HL-60/S4 (cell line): ENCODE results near the gene ITPK1.

Experiments used
- in situ Hi-C: fragments of 300-500 bp; cut with MboI; formaldehyde crosslinking; loops from 2 replicates; pipeline ENCODE4 v1.14.3; 2022; ENCODE audit warnings: low sequenced_read_pairs

The ITPK1 gene

DNA sequence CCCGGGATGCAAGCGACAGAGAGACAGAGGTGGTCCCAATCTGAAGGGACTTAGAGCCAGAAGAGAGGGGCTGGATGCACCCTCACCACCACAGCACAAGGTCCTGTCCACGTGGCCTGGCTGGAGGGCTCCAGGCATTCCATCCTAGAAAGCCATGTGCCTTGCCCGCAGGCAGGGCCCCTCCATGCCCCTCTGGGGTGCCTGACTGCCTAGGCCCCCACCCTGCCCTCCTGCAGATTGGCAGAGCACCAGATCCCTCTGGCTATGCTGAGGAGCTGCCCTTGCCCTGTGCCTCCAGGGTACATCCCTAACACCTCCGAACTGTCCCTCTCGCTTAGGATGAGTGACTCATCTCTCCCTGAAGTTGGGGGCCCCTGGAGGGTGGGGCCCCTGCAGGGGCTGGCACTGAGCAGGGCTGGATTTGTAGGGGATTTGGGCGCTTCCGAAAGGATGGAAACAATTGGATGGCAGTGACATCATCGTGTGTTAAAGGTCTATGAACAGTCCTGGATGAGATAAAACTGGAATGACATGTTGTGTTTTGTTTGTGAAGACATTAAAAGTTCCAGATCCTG is 141.8 kb downstream of the ITPK1 start:
- in situ Hi-C loops: no loop called here

GRCh38 chr14:92973261-92973797 is 142.4 kb downstream of the ITPK1 start:
- in situ Hi-C loops: no loop called here

GRCh38 chr14:92971601-92972180 is 144.0 kb downstream of the ITPK1 start:
- in situ Hi-C loops: no loop called here

DNA sequence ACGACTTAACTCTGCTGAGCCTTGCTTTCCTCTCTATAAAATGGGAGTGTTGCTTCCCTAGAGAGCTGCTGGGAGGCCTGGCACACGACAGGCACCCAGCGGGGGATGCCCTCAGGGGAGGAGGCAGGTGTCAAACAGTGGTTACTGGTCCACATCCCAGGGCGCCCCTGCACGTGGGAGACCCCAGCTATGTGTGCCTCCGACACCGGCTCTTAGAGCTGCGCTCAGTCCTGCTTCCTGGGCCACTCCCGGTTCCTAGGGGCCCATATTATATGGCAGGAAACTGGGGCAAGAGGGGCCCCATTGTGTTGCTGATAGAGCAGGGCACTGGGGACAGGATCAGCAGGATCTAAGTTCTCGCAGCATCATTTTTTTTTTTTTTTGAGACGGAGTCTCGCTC is 145.5 kb downstream of the ITPK1 start:
- in situ Hi-C loops: no loop called here

DNA sequence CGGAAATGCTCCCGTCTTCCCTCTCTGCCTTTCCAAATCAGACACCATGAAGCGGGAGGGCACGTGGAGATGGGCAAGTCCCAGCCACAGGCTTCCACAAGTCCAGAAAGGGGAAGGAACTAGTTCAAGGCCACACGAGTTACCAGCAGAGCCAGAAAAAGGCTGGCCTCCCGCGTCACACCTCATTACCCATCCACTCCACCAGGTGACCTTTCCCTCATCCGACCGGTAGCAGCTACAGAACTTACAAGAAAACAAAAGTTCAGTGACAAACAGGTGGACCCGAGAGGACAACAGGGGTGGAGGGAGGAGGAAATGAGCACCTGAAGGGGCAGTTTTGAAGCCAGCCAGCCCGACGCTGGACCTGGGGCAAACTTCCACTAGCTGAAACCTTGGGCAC is 145.9 kb downstream of the ITPK1 start:
- in situ Hi-C loops: no loop called here

DNA sequence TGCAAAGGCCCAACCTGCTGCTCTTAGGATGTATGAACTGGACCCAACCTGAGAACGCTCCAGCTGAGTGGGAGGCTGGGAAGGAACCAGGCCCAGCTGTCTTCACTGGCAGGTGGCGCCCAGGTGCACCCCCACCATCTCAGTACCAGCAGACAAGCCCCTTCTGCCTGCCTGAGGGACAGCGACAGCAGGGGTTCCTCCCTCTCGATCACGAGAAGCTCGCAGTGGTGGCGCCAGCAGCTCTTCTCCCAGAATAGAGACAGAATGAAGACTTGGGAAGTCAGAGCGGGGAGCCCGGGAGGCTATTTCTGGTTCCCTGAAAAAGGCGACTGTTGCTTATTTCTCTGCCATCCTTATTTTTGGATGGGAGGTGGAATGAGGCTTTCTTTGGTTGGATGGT is 146.3 kb downstream of the ITPK1 start:
- in situ Hi-C loops: no loop called here

GRCh38 chr14:92968291-92969020 is 147.3 kb downstream of the ITPK1 start:
- in situ Hi-C loops: no loop called here

DNA sequence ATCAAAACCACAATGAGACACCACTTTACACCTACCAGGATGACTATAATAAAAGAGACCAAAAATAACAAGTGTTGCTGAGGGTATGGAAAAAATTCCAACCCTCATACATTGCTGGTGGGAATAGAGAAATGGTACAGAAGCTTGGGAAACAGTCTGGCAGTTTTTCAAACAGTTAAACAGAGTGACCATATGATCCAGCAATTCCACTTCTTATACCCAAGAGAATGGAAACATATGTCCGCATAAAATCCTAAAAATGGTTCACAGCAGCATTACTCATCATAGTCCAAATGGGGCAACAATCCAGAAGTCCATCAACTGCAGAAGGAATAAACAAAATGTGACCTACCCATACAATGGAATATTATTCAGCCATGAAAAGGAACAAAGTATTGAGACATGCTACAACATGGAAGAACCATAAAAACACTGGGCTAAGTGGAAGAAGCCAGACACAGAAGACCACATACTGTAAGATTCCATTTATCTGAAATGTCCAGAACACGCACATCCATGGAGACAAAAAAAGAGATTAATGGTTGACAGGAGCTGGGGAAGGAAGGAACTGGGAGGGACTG is 148.3 kb downstream of the ITPK1 start:
- in situ Hi-C loops: no loop called here

GRCh38 chr14:92965281-92965680 is 150.4 kb downstream of the ITPK1 start:
- in situ Hi-C loops: no loop called here

- in situ Hi-C loops: no loop called here
These were observed 151.3 kb downstream of the ITPK1 start for GRCh38 chr14:92964124-92965109.

DNA sequence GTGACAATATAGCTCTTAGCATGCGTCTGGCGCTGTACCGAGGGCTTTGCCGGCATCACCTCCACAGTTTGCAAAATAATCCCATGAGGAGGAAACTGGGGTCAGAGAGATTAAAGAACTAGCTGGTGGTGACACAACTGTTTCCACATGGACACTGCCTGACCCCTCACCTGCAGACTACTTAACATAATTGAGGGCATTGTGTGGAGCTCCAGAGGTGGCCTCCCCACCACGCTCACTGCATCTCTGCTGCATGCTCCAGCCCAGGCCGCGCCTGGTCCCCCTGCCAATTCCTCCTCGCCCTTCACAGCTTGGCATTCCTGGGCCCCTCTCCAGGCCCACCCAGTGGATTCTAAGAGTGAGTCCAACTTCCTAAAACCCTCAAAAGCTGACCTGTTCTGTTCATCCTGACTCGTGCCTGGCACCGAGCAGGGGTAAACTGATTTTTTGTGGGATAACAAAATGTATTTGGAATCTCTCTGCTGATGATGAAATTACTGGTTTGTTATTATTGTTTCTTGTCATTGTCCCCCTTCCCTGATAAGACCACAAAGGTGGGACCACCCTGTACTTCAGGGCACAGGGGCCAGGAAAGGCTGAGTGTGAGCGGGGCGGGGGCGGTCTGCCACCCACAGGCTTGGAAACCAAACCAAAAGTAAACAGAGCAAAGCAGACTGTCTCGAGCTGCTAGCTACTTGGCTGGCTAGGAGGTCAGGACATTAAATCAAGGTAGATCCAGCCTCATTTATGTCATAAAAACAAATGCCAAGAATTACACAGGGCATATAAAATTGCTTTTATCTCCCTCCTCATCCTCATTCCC is 152.2 kb downstream of the ITPK1 start:
- in situ Hi-C loops: no loop called here

GRCh38 chr14:92962831-92963095 is 153.0 kb downstream of the ITPK1 start:
- in situ Hi-C loops: no loop called here

DNA sequence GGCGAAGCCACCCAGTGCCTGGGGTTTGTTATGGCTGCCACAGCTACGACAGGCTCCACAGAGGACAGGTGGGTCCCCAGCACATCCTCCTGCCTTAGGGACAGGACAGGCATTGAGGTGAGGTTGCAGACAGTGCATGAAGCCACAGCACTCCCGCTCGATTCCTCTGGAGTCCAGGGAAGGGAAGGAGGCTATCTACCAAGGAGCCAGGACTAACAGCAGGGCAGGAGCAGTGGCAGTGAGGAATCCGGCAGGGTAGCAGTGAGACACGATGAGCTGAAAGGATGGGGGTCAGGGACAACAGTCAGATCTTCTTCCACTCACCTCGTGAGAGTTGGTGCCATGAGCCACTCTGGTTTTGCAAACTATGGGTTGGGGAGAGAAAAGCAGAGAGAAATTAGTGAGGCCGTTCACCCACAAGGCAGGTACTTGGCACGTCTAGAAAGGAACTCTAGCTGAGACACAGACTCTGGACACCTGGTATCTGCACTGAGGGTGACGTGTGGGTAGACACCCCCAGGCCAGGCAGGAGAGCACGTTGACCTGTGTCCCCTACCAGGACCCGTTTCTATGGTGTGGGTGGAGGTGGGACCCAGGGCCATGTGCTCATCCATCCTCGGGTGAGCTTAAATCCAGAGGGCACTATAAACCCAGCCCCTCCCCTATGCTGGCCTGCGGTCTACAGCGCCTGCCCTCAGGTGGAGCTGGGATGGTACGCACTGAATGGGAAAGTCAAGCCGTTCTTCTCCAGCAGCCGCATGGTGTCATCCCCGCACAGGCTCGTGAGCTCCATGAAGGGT is 153.5 kb downstream of the ITPK1 start:
- in situ Hi-C loops: no loop called here

- in situ Hi-C loops: no loop called here
These were observed 154.2 kb downstream of the ITPK1 start for GRCh38 chr14:92961567-92961855.

DNA sequence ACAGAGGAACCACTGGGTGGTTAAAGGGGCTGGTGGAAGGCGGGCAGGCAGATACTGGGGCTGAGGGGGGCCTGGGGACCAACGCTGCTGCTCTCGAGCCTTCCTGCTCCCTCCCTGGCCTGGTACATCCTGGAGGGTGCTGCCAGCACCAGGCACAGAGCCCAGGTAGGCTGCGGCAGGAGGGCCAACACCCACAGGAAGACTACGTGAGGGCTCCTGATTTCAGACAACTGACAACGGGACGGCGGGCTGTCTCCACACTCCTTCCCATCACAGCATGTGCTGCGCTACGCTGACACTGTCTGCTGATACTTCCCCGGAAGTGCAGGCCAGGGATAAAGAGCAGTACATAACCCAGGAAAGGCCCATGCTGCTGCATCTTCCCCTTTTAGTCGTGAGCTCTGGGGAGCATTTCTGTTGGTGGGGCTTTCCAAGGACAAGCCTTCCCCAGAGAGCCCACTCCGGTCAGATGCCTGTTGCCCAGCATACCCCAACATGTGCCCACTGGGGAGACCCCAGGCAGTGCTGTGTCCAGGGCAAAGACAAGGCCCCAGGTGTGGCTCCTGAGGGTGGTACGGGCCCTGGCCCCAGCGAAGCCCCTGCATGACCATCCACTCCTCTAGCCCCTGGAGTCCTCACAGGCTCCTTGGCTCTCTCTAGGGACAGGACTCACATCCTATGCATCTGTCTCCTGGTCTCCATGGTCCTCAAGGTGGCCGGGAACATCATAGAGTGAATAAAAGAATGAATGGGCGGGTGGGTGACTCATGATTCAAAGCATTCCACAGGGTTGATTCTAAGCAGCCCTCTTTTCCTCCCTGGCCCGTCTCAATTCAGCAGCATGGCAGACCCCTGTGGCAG is 154.8 kb downstream of the ITPK1 start:
- in situ Hi-C loops: no loop called here

- in situ Hi-C loops: no loop called here
These were observed 155.7 kb downstream of the ITPK1 start for GRCh38 chr14:92959761-92960680.

GRCh38 chr14:92959189-92959531 is 156.6 kb downstream of the ITPK1 start:
- in situ Hi-C loops: no loop called here
